ENCODE data around the gene ADGRG4.
"Not testable (repeated sequence)": the region's sequence is repeated elsewhere in the genome, so short reads cannot be mapped to it uniquely, and the experiment has no call there.

Gene ADGRG4

GRCh38 chrX:136300721-136301120 is at the start of gene ADGRG4:
TSS of gene ADGRG4 (plus strand) at chrX:136300963. CDS start at chrX:136308778, 7,815 bp downstream.
- in situ Hi-C loops (cut with HindIII; ENCODE audit: low sequenced_read_pairs) = not testable (repeated sequence)

GRCh38 chrX:136251041-136251991 is 49.4 kb upstream of the ADGRG4 start, which contains the start of gene MAP7D3:
TSS of gene MAP7D3 (minus strand) at chrX:136251400. CDS start at chrX:136251358, 42 bp downstream.
- in situ Hi-C loops (cut with HindIII; ENCODE audit: low sequenced_read_pairs) = no loop called here

- in situ Hi-C loops (cut with HindIII; ENCODE audit: low sequenced_read_pairs) = no loop called here
Measured at GRCh38 chrX:136255541-136255940, 45.2 kb upstream of the ADGRG4 start.

- in situ Hi-C loops (cut with HindIII; ENCODE audit: low sequenced_read_pairs) = no loop called here
Measured at GRCh38 chrX:136256026-136256425, 44.7 kb upstream of the ADGRG4 start.

GRCh38 chrX:136258951-136259350 is 41.8 kb upstream of the ADGRG4 start:
- in situ Hi-C loops (cut with HindIII; ENCODE audit: low sequenced_read_pairs) = no loop called here

GRCh38 chrX:136259543-136259942 is 41.2 kb upstream of the ADGRG4 start:
- in situ Hi-C loops (cut with HindIII; ENCODE audit: low sequenced_read_pairs) = no loop called here

- in situ Hi-C loops (cut with HindIII; ENCODE audit: low sequenced_read_pairs) = no loop called here
Measured at GRCh38 chrX:136260776-136261175, 40.0 kb upstream of the ADGRG4 start.

GRCh38 chrX:136261321-136261720 is 39.4 kb upstream of the ADGRG4 start:
- in situ Hi-C loops (cut with HindIII; ENCODE audit: low sequenced_read_pairs) = no loop called here

- in situ Hi-C loops (cut with HindIII; ENCODE audit: low sequenced_read_pairs) = no loop called here
Measured at GRCh38 chrX:136262243-136262642, 38.5 kb upstream of the ADGRG4 start.

GRCh38 chrX:136262812-136263315 is 37.9 kb upstream of the ADGRG4 start:
- in situ Hi-C loops (cut with HindIII; ENCODE audit: low sequenced_read_pairs) = no loop called here

GRCh38 chrX:136266828-136267227 is 33.9 kb upstream of the ADGRG4 start:
- in situ Hi-C loops (cut with HindIII; ENCODE audit: low sequenced_read_pairs) = no loop called here

- in situ Hi-C loops (cut with HindIII; ENCODE audit: low sequenced_read_pairs) = no loop called here
Measured at GRCh38 chrX:136268051-136269048, 32.4 kb upstream of the ADGRG4 start.

GRCh38 chrX:136269921-136270320 is 30.8 kb upstream of the ADGRG4 start:
- in situ Hi-C loops (cut with HindIII; ENCODE audit: low sequenced_read_pairs) = no loop called here

- in situ Hi-C loops (cut with HindIII; ENCODE audit: low sequenced_read_pairs) = no loop called here
Measured at GRCh38 chrX:136271300-136271699, 29.5 kb upstream of the ADGRG4 start.

GRCh38 chrX:136272325-136272724 is 28.4 kb upstream of the ADGRG4 start:
- in situ Hi-C loops (cut with HindIII; ENCODE audit: low sequenced_read_pairs) = no loop called here

GRCh38 chrX:136273986-136274385 is 26.8 kb upstream of the ADGRG4 start:
- in situ Hi-C loops (cut with HindIII; ENCODE audit: low sequenced_read_pairs) = no loop called here

GRCh38 chrX:136275553-136275952 is 25.2 kb upstream of the ADGRG4 start:
- in situ Hi-C loops (cut with HindIII; ENCODE audit: low sequenced_read_pairs) = no loop called here

GRCh38 chrX:136286375-136286774 is 14.4 kb upstream of the ADGRG4 start:
- in situ Hi-C loops (cut with HindIII; ENCODE audit: low sequenced_read_pairs) = not testable (repeated sequence)

- in situ Hi-C loops (cut with HindIII; ENCODE audit: low sequenced_read_pairs) = no loop called here
Measured at GRCh38 chrX:136291824-136292223, 8.9 kb upstream of the ADGRG4 start.

- in situ Hi-C loops (cut with HindIII; ENCODE audit: low sequenced_read_pairs) = no loop called here
Measured at GRCh38 chrX:136292656-136293055, 8.1 kb upstream of the ADGRG4 start.

- in situ Hi-C loops (cut with HindIII; ENCODE audit: low sequenced_read_pairs) = no loop called here
Measured at GRCh38 chrX:136295380-136295779, 5.4 kb upstream of the ADGRG4 start.

Measured in DLD1 (cell line).